H9 (cell line): ENCODE results near the gene MRPS5. TPM values are rescaled to one million over a fixed set of nuclear protein-coding genes. Genes with fewer than 3 reads are reported as not detected.

ENCODE experiments used
- DNase-seq: peaks from one replicate; pipeline ENCODE4 v3.0.0-alpha.2; 2017
- H2AFZ ChIP-seq: one replicate; pipeline ENCODE4 v1.6.1; 2013; ENCODE audit warnings: mild to moderate bottlenecking, low read length, control low read depth, moderate library complexity
- H2AK5ac ChIP-seq: 2 replicates; pipeline ENCODE4 v1.6.1; 2013; ENCODE audit warnings: low read length, control low read depth, mixed read lengths; ENCODE audit not compliant: insufficient read length
- H2BK120ac ChIP-seq: one replicate; pipeline ENCODE4 v1.6.1; 2013; ENCODE audit warnings: low read depth, mild to moderate bottlenecking, low read length, control low read depth, inconsistent platforms; ENCODE audit not compliant: poor library complexity, severe bottlenecking
- H2BK12ac ChIP-seq: 2 replicates; pipeline ENCODE4 v1.6.1; 2013; ENCODE audit warnings: low read length, control low read depth, mixed read lengths, low read depth; ENCODE audit not compliant: insufficient read length
- H2BK15ac ChIP-seq: 2 replicates; pipeline ENCODE4 v1.6.1; 2013; ENCODE audit warnings: low read depth, low read length, control low read depth
- H2BK20ac ChIP-seq: one replicate; pipeline ENCODE4 v1.6.1; 2013; ENCODE audit warnings: low read depth, mild to moderate bottlenecking, low read length, control low read depth, inconsistent platforms; ENCODE audit not compliant: poor library complexity, severe bottlenecking
- H2BK5ac ChIP-seq: 2 replicates; pipeline ENCODE4 v1.6.1; 2013; ENCODE audit warnings: low read length, control low read depth, mixed read lengths; ENCODE audit not compliant: insufficient read length
- H3K14ac ChIP-seq: 2 replicates; pipeline ENCODE4 v1.6.1; 2013; ENCODE audit warnings: low read length, control low read depth; ENCODE audit not compliant: insufficient read depth
- H3K18ac ChIP-seq: 2 replicates; pipeline ENCODE4 v1.6.1; 2013; ENCODE audit warnings: low read depth, mild to moderate bottlenecking, mixed read lengths, low read length, control low read depth; ENCODE audit not compliant: insufficient read length
- H3K23ac ChIP-seq: 2 replicates; pipeline ENCODE4 v1.6.1; 2013; ENCODE audit warnings: low read length, control low read depth, mixed read lengths, low read depth; ENCODE audit not compliant: insufficient read length
- H3K23me2 ChIP-seq: 2 replicates; pipeline ENCODE4 v1.6.1; 2013; ENCODE audit warnings: low read depth, mild to moderate bottlenecking, mixed read lengths, low read length, control low read depth; ENCODE audit not compliant: insufficient read length, poor library complexity, severe bottlenecking
- H3K27ac ChIP-seq: 2 replicates; pipeline ENCODE4 v1.5.1; 2013; ENCODE audit warnings: low read length, control low read depth, mixed read lengths, low read depth; ENCODE audit not compliant: insufficient read length
- H3K27me3 ChIP-seq: 2 replicates; pipeline ENCODE4 v1.6.1; 2013; ENCODE audit warnings: low read length, control low read depth, inconsistent platforms; ENCODE audit not compliant: insufficient read depth
- H3K4ac ChIP-seq: 2 replicates; pipeline ENCODE4 v1.6.1; 2013; ENCODE audit warnings: low read depth, mild to moderate bottlenecking, control low read depth, inconsistent platforms, low read length, moderate library complexity
- H3K4me1 ChIP-seq: 2 replicates; pipeline ENCODE4 v1.6.1; 2013; ENCODE audit warnings: low read length, control low read depth, inconsistent platforms; ENCODE audit not compliant: insufficient read depth
- H3K4me2 ChIP-seq: 2 replicates; pipeline ENCODE4 v1.6.1; 2013; ENCODE audit warnings: low read length, control low read depth, mixed read lengths; ENCODE audit not compliant: insufficient read length, insufficient read depth
- H3K56ac ChIP-seq: 2 replicates; pipeline ENCODE4 v1.6.1; 2013; ENCODE audit warnings: low read depth, mild to moderate bottlenecking, mixed read lengths, low read length, control low read depth; ENCODE audit not compliant: insufficient read length
- H3K79me1 ChIP-seq: 2 replicates; pipeline ENCODE4 v1.6.1; 2013; ENCODE audit warnings: low read depth, mild to moderate bottlenecking, moderate library complexity, low read length, control low read depth, inconsistent platforms; ENCODE audit not compliant: insufficient read depth, poor library complexity, severe bottlenecking
- H3K79me2 ChIP-seq: 2 replicates; pipeline ENCODE4 v1.6.1; 2013; ENCODE audit warnings: low read length, control low read depth, inconsistent platforms; ENCODE audit not compliant: insufficient read depth
- H3K9ac ChIP-seq: 2 replicates; pipeline ENCODE4 v1.6.1; 2013; ENCODE audit warnings: low read length, control low read depth, mixed read lengths; ENCODE audit not compliant: insufficient read length; ENCODE audit errors: extremely low read depth
- H3K9me3 ChIP-seq: one replicate; pipeline ENCODE4 v1.6.1; 2013; ENCODE audit warnings: low read depth, low read length, inconsistent platforms; ENCODE audit not compliant: control insufficient read depth
- H3T11ph ChIP-seq: one replicate; pipeline ENCODE4 v1.6.1; 2013; ENCODE audit warnings: mild to moderate bottlenecking, low read length, control low read depth, inconsistent platforms
- H4K20me1 ChIP-seq: one replicate; pipeline ENCODE4 v1.6.1; 2013; ENCODE audit not compliant: control insufficient read depth, insufficient read length, insufficient read depth
- H4K5ac ChIP-seq: 2 replicates; pipeline ENCODE4 v1.6.1; 2013; ENCODE audit warnings: low read depth, mild to moderate bottlenecking, mixed read lengths, low read length, control low read depth; ENCODE audit not compliant: insufficient read length
- H4K8ac ChIP-seq: replicated peaks from 2 replicates; pipeline ENCODE4 v1.6.1; 2013; ENCODE audit warnings: low read length, control low read depth, mixed read lengths, low read depth; ENCODE audit not compliant: insufficient read length
- H4K91ac ChIP-seq: 2 replicates; pipeline ENCODE4 v1.6.1; 2013; ENCODE audit warnings: low read depth, mild to moderate bottlenecking, moderate library complexity, mixed read lengths, low read length, control low read depth; ENCODE audit not compliant: insufficient read length
- H3K27ac Mint-ChIP-seq, 3 experiments: 2 replicates in 2 of 3; 3 replicates in 1 of 3; pipeline ENCODE4 v1.8.0; 2020 to 2021; ENCODE audit warnings: mixed read lengths in 3 of 3, mild to moderate bottlenecking in 1 of 3, moderate library complexity in 1 of 3
- H3K27me3 Mint-ChIP-seq: 2 replicates; pipeline ENCODE4 v1.8.0; 2021; ENCODE audit warnings: low read depth, mild to moderate bottlenecking, moderate library complexity, mixed read lengths
- H3K36me3 Mint-ChIP-seq, 3 experiments: 2 replicates in 2 of 3; 3 replicates in 1 of 3; pipeline ENCODE4 v1.8.0; 2020 to 2021; ENCODE audit warnings: low read depth in 3 of 3, mixed read lengths in 3 of 3; ENCODE audit not compliant: insufficient read depth in 1 of 3
- H3K4me1 Mint-ChIP-seq, 2 experiments: 2 replicates each; pipeline ENCODE4 v1.8.0; 2020; ENCODE audit warnings: mixed read lengths in 2 of 2
- H3K4me3 Mint-ChIP-seq, 2 experiments: 2 replicates in 1 of 2; 3 replicates in 1 of 2; pipeline ENCODE4 v1.8.0; 2020 to 2021; ENCODE audit warnings: mild to moderate bottlenecking in 2 of 2, mixed read lengths in 2 of 2, moderate library complexity in 1 of 2
- H3K9me3 Mint-ChIP-seq, 2 experiments: 2 replicates in 1 of 2; 3 replicates in 1 of 2; pipeline ENCODE4 v1.8.0; 2020; ENCODE audit warnings: mild to moderate bottlenecking in 2 of 2, mixed read lengths in 2 of 2, moderate library complexity in 1 of 2
- CTCF ChIP-seq: fragments of 200-600 bp; sonication (generic); conservative IDR thresholded peaks from 3 replicates; pipeline ENCODE4 v1.8.0; 2021; ENCODE audit warnings: antibody characterized with exemption, mild to moderate bottlenecking
- WGBS: extraction: QIAGEN DNeasy Blood & Tissue Kit; methylation state at CpG from one replicate; pipeline ENCODE4 v1.1.7; 2013; ENCODE audit warnings: missing lambda C conversion rate, low lambda C conversion rate, mixed read lengths; ENCODE audit not compliant: insufficient read length; ENCODE audit errors: extremely low coverage; 5-methylcytosine and 5-hydroxymethylcytosine counted together
- total RNA-seq: library from RNA; stranded (reverse); gene quantifications from 2 replicates; pipeline ENCODE4 v1.2.1, GENCODE V29; 2021

The MRPS5 gene
- total RNA-seq, 1 experiment from 2014 or later, result 50.9 TPM

GRCh38 chr2:95060446-95061118, 61.0 kb downstream of the MRPS5 start:
- no peaks in the 10 kb centered on the region for H3K79me2 ChIP-seq
- no peak overlapping the region for H4K91ac ChIP-seq
- Mint-ChIP-seq H3K36me3 (no peaks in the 10 kb centered on the region), H3K4me3 (no peak overlapping the region), H3K27me3 (peaks cover 18% of the 10 kb centered on the region), H3K27ac (no peak overlapping the region), H3K9me3 (no peaks in the 10 kb centered on the region), H3K4me1 (peaks cover 16 to 22% of the 10 kb centered on the region in 2 experiments)
- no peak overlapping the region for H2BK20ac ChIP-seq
- no peak overlapping the region for H2BK12ac ChIP-seq
- no peak overlapping the region; the same call in 1 of the 2 replicates for H2BK15ac ChIP-seq
- H2BK5ac ChIP-seq, result no peak overlapping the region
- H3K4ac ChIP-seq, result no peak overlapping the region
- H3K56ac ChIP-seq, result no peak overlapping the region
- no peaks in the 10 kb centered on the region; the same call in 1 of the 2 replicates for H3K4me1 ChIP-seq
- no peak overlapping the region for H3T11ph ChIP-seq
- no peaks in the 10 kb centered on the region for H3K27me3 ChIP-seq
- H2AK5ac ChIP-seq, result no peak overlapping the region
- no peak overlapping the region for H4K5ac ChIP-seq
- no peaks in the 10 kb centered on the region for H4K20me1 ChIP-seq
- no peak overlapping the region for H3K18ac ChIP-seq
- H3K27ac ChIP-seq, result no peak overlapping the region
- H3K9ac ChIP-seq, result no peak overlapping the region
- H4K8ac ChIP-seq, result no peak overlapping the region
- peak; percentile 8 for DNase-seq
- no peaks in the 10 kb centered on the region for H3K9me3 ChIP-seq
- H3K14ac ChIP-seq, result no peak overlapping the region; the same call in 1 of the 2 replicates
- H3K23ac ChIP-seq, result no peak overlapping the region
- no peaks in the 10 kb centered on the region for H3K79me1 ChIP-seq
- H2AFZ ChIP-seq, result no peak overlapping the region
- H3K4me2 ChIP-seq, result no peak overlapping the region
- WGBS, result no CpG with 5 or more reads among the region's 17 CpGs
- TF ChIP-seq CTCF, result no peak
- no peaks in the 10 kb centered on the region for H3K23me2 ChIP-seq
- no peak overlapping the region for H2BK120ac ChIP-seq
